Measurements from ENCODE around the gene NGEF. TPM values are rescaled to one million over a fixed set of nuclear protein-coding genes. Genes with fewer than 3 reads are reported as not detected.

The NGEF gene
- total and polyA plus RNA-seq, 4 donors, result 10.6 to 22.6 (median 10.8) TPM

DNA sequence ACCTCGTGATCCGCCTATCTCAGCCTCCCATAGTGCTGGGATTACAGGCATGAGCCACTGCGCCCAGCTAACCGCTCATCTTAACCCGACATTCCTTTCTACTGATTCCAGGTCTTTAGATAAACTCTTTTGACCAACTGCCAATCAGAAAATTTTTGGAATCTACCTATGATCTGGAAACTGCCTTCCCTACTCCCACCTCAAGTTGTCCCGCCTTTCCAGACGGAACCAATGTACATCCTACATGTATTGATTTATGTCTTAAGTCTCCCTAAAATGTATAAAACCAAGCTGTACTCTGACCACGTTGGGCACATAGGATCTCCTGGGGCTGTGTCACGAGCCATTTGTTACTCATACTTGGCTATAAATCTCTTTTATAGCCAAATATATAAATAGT lies 16.3 kb upstream of the NGEF start:
- TF ChIP-seq HNF4A (conservative IDR thresholded peaks at IDR 0.05), result no peak
- H3K36me3 ChIP-seq (ENCODE audit: control insufficient read depth in 4 of 4, insufficient read depth in 3 of 4, low read depth in 1 of 4, low read length in 3 of 4), result no peaks in the 10 kb centered on the region
- no peak overlapping the region for H3K4me3 ChIP-seq (ENCODE audit: low read depth in 1 of 3, low read length in 3 of 3)
- no peak overlapping the region for H3K27ac ChIP-seq (ENCODE audit: low read depth in 1 of 2, low read length in 2 of 2)
- no peaks in the 10 kb centered on the region for H3K4me1 ChIP-seq (ENCODE audit: control insufficient read depth in 4 of 4, insufficient read depth in 4 of 4, low read length in 3 of 4)
- no peaks in the 10 kb centered on the region for H3K9me3 ChIP-seq (ENCODE audit: control insufficient read depth in 4 of 4, low read length in 3 of 4)
- no peak for DNase-seq (ENCODE audit: low spot score)
- no peaks in the 10 kb centered on the region for H3K27me3 ChIP-seq (ENCODE audit: control insufficient read depth in 4 of 4, insufficient read depth in 4 of 4, low read length in 3 of 4)
- 94% methylated on average over 9 of the region's 9 CpGs for WGBS
- H3K9ac ChIP-seq (ENCODE audit: low read depth in 1 of 2, low read length in 2 of 2), result no peak overlapping the region

DNA sequence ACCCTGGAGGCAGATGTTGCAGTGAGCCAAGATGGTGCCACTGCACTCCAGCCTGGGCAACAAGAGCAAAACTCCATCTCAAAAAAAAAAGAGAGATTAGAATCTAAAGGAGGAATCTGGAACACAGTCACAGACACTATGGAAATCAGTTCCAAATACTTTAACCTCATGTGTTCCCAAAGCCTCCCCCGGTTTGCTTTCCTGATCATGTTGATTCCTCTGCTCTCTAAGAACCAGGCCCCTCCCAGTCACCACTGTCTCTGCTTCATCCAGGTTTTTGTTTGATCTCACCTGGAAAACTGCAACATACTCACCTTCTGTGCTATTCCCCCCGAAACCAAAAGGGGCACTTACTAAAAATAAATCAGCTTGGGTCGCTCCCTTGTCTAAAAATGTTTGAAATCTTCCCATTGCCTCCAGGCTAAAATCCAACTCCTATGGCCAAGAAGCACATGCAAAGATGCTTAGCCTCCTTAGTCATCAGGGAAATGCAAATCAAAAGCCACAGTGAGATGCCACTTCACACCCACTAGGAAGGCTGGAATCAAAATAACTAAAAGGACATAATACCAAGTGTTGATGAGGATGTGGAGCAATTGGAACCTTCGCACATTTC lies 13.2 kb upstream of the NGEF start:
- H3K36me3 ChIP-seq (ENCODE audit: control insufficient read depth in 4 of 4, insufficient read depth in 3 of 4, low read depth in 1 of 4, low read length in 3 of 4), result no peaks in the 10 kb centered on the region
- no peaks in the 10 kb centered on the region for H3K27me3 ChIP-seq (ENCODE audit: control insufficient read depth in 4 of 4, insufficient read depth in 4 of 4, low read length in 3 of 4)
- 93% methylated on average over 4 of the region's 4 CpGs for WGBS
- H3K9ac ChIP-seq (ENCODE audit: low read depth in 1 of 2, low read length in 2 of 2), result no peak overlapping the region
- no peaks in the 10 kb centered on the region for H3K4me1 ChIP-seq (ENCODE audit: control insufficient read depth in 4 of 4, insufficient read depth in 4 of 4, low read length in 3 of 4)
- H3K27ac ChIP-seq (ENCODE audit: low read depth in 1 of 2, low read length in 2 of 2), result no peak overlapping the region
- no peak overlapping the region for H3K4me3 ChIP-seq (ENCODE audit: low read depth in 1 of 3, low read length in 3 of 3)
- no peaks in the 10 kb centered on the region for H3K9me3 ChIP-seq (ENCODE audit: control insufficient read depth in 4 of 4, low read length in 3 of 4)
- TF ChIP-seq GABPA (IDR thresholded peaks at IDR 0.05 in 1 of 2, conservative IDR thresholded peaks at IDR 0.05 in 1 of 2), result no peak
- TF ChIP-seq FOXA1 (IDR thresholded peaks at IDR 0.05), result no peak
- TF ChIP-seq, protein P1, sequence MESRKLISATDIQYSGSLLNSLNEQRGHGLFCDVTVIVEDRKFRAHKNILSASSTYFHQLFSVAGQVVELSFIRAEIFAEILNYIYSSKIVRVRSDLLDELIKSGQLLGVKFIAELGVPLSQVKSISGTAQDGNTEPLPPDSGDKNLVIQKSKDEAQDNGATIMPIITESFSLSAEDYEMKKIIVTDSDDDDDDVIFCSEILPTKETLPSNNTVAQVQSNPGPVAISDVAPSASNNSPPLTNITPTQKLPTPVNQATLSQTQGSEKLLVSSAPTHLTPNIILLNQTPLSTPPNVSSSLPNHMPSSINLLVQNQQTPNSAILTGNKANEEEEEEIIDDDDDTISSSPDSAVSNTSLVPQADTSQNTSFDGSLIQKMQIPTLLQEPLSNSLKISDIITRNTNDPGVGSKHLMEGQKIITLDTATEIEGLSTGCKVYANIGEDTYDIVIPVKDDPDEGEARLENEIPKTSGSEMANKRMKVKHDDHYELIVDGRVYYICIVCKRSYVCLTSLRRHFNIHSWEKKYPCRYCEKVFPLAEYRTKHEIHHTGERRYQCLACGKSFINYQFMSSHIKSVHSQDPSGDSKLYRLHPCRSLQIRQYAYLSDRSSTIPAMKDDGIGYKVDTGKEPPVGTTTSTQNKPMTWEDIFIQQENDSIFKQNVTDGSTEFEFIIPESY (IDR thresholded peaks at IDR 0.05), result no peak
- no peak for TF ChIP-seq JUND (IDR thresholded peaks at IDR 0.05)
- DNase-seq (ENCODE audit: low spot score), result no peak

DNA sequence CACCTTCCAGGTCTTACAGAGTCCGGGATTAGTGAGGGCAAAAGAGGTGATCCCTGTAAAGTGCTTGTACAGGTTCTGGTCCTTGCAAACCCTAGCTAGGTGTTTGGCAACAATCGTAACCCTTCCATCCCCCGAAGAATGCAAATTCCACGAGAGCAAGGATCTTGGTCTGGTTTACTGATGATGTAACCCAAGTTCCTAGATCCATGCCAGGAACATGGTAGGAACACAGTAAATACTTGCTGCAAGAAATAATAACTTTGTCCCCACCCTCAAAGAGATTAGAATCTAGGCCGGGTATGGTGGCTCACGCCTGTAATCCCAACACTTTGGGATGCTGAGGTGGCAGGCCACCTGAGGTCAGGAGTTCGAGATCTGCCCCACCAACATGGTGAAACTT lies 12.7 kb upstream of the NGEF start:
- Histone ChIP-seq H3K4me3 (ENCODE audit: low read depth in 1 of 3, low read length in 3 of 3) (no peak overlapping the region), H3K9ac (ENCODE audit: low read depth in 1 of 2, low read length in 2 of 2) (no peak overlapping the region), H3K27me3 (ENCODE audit: control insufficient read depth in 4 of 4, insufficient read depth in 4 of 4, low read length in 3 of 4) (no peaks in the 10 kb centered on the region), H3K9me3 (ENCODE audit: control insufficient read depth in 4 of 4, low read length in 3 of 4) (no peaks in the 10 kb centered on the region), H3K27ac (ENCODE audit: low read depth in 1 of 2, low read length in 2 of 2) (no peak overlapping the region), H3K4me1 (ENCODE audit: control insufficient read depth in 4 of 4, insufficient read depth in 4 of 4, low read length in 3 of 4) (no peaks in the 10 kb centered on the region), H3K36me3 (ENCODE audit: control insufficient read depth in 4 of 4, insufficient read depth in 3 of 4, low read depth in 1 of 4, low read length in 3 of 4) (no peaks in the 10 kb centered on the region)
- TF ChIP-seq, protein P2, sequence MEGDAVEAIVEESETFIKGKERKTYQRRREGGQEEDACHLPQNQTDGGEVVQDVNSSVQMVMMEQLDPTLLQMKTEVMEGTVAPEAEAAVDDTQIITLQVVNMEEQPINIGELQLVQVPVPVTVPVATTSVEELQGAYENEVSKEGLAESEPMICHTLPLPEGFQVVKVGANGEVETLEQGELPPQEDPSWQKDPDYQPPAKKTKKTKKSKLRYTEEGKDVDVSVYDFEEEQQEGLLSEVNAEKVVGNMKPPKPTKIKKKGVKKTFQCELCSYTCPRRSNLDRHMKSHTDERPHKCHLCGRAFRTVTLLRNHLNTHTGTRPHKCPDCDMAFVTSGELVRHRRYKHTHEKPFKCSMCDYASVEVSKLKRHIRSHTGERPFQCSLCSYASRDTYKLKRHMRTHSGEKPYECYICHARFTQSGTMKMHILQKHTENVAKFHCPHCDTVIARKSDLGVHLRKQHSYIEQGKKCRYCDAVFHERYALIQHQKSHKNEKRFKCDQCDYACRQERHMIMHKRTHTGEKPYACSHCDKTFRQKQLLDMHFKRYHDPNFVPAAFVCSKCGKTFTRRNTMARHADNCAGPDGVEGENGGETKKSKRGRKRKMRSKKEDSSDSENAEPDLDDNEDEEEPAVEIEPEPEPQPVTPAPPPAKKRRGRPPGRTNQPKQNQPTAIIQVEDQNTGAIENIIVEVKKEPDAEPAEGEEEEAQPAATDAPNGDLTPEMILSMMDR (IDR thresholded peaks at IDR 0.05; ENCODE audit: low read depth, low read length, missing input control), result no peak
- TF ChIP-seq SP1 (IDR thresholded peaks at IDR 0.05) (no peak), HNF4A (conservative IDR thresholded peaks at IDR 0.05) (no peak), TAF1 (conservative IDR thresholded peaks at IDR 0.05) (no peak), FOXA1 (IDR thresholded peaks at IDR 0.05) (no peak), GABPA (IDR thresholded peaks at IDR 0.05 in 1 of 2, conservative IDR thresholded peaks at IDR 0.05 in 1 of 2) (no peak)
- TF ChIP-seq, protein P3, sequence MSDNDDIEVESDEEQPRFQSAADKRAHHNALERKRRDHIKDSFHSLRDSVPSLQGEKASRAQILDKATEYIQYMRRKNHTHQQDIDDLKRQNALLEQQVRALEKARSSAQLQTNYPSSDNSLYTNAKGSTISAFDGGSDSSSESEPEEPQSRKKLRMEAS (IDR thresholded peaks at IDR 0.05), result no peak
- WGBS, result 80% methylated on average over 7 of the region's 7 CpGs
- no peak for DNase-seq (ENCODE audit: low spot score)
